Skin of body (tissue), 1 donor: ENCODE measurements around the gene HINFP. TPM values are rescaled to one million over a fixed set of nuclear protein-coding genes. Genes with fewer than 3 reads are reported as not detected.

Experiments
- total RNA-seq: library from RNA; depleted of rRNA; stranded (reverse); fragments of >200 nt; gene quantifications from one replicate; pipeline ENCODE4 v1.2.3, GENCODE V29; 2014

Gene HINFP
- total RNA-seq, 1 donor from 2014 or later: 14.3 TPM

Other genes with a start within 250 kb of the HINFP start
- not detected for gene CXCR5, start 237.7 kb upstream of the HINFP start, total RNA-seq
- 20.9 TPM for gene BCL9L, start 195.7 kb upstream of the HINFP start, total RNA-seq
- gene UPK2, start 165.3 kb upstream of the HINFP start, total RNA-seq: not detected
- not detected for gene FOXR1, start 149.8 kb upstream of the HINFP start, total RNA-seq
- gene CENATAC, start 123.4 kb upstream of the HINFP start, total RNA-seq: 25.2 TPM
- 818 TPM for gene RPS25, start 103.2 kb upstream of the HINFP start, total RNA-seq
- gene TRAPPC4, start 102.8 kb upstream of the HINFP start, total RNA-seq: 34.2 TPM
- 5.5 TPM for gene SLC37A4, start 90.7 kb upstream of the HINFP start, total RNA-seq
- 31.6 TPM for gene HYOU1, start 64.4 kb upstream of the HINFP start, total RNA-seq
- 25.4 TPM for gene VPS11, start 53.8 kb upstream of the HINFP start, total RNA-seq
- gene HMBS, start 36.7 kb upstream of the HINFP start, total RNA-seq: 10.5 TPM
- 10.4 TPM for gene DPAGT1, start 19.7 kb upstream of the HINFP start, total RNA-seq
- gene C2CD2L, start 14.2 kb upstream of the HINFP start, total RNA-seq: 4.5 TPM
- gene ABCG4, start 27.5 kb downstream of the HINFP start, total RNA-seq: 1.1 TPM
- gene NLRX1, start 47.1 kb downstream of the HINFP start, total RNA-seq: 19.1 TPM
- gene NHERF4, start 63.9 kb downstream of the HINFP start, total RNA-seq: 0.59 TPM
- 10.9 TPM for gene CBL, start 84.8 kb downstream of the HINFP start, total RNA-seq
- gene MCAM, start 195.6 kb downstream of the HINFP start, total RNA-seq: 65.5 TPM
- 5.0 TPM for gene RNF26, start 212.9 kb downstream of the HINFP start, total RNA-seq
- 14.4 TPM for gene C1QTNF5, start 219.3 kb downstream of the HINFP start, total RNA-seq
- gene MFRP, start 225.1 kb downstream of the HINFP start, total RNA-seq: 0.10 TPM